ENCODE results near the gene NEK4.
"Not testable (repeated sequence)": the region's sequence is repeated elsewhere in the genome, so short reads cannot be mapped to it uniquely, and the experiment has no call there.

NEK4 gene

DNA sequence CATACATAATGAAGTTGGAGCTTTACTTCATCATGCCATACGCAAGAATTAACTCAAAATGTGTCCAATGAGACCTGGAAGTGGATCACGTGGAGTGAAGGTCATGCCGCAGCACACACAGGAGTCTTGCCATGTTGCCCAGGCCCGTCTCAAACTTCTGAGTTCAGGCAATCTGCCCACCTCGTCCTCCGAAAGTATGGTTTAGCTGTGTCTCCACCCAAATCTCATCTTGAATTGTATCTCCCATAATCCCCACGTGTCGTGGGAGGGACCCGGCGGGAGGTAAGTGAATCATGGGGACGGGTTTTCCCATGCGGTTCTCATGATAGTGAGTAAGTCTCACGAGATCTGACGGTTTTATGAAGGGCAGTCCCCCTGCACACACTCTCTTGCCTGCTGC lies 39.1 kb downstream of the NEK4 start:
- DNase-seq, result no peak
- no peak for ATAC-seq

- ATAC-seq, result no peak
- DNase-seq, result no peak
These were observed 40.1 kb downstream of the NEK4 start for GRCh38 chr3:52730681-52731080.

DNA sequence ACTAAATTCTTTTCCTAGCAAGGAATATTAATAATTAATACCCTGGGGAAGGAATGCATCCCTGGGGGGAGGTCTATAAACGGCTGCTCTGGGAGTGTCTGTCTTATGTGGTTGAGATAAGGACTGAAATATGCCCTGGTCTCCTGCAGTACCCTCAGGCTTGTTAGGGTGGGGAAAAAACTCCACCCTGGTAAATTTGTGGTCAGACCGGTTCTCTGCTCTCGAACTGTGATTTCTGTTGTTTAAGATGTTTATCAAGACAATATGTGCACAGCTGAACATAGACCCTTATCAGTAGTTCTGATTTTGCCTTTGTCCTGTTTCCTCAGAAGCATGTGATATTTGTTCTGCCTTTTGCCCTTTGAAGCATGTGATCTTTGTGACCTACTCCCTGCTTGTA lies 42.0 kb downstream of the NEK4 start:
- ATAC-seq, DNase-seq: not testable (repeated sequence)

DNA sequence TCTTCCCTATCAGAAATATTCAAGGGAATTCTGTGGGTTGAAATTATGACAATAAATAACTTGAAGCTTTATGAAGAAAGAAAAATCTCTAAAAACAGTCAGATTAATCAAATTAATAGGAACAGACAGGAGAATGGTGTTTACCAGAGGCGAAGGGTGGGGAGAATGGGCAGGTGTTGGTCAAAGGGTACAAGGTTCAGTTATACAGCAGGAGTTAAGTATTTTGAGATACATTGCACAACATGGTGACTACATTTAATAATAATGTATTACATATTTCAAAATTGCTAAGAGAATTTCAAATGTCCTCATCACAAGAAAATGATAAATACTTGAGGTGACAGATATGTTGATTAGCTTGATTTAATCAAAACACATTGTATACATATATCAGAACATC lies 46.2 kb downstream of the NEK4 start:
- ATAC-seq (no peak), DNase-seq (no peak)

DNA sequence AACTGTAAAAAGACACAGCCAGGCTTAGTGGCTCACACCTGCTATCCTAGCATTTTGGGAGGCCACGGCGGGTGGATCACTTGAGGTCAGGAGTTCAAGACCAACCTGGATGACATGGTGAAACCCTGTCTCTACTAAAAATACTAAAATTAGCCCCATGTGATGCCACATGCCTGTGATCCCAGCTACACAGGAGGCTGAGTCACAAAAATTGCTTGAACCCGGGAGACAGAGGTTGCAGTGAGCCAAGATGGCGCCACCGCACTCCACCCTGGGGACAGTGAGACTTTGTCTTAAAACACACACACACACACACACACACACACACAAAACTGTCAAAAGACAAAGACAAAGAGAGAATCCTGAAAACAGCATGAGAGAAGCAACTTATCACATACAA lies 46.8 kb downstream of the NEK4 start:
- DNase-seq (no peak), ATAC-seq (no peak)

- ATAC-seq, result no peak
These were observed 48.2 kb downstream of the NEK4 start for GRCh38 chr3:52722491-52722890.

GRCh38 chr3:52721730-52722008 lies 49.1 kb downstream of the NEK4 start:
- ATAC-seq (peak; percentile 63), DNase-seq (no peak)

More at GRCh38 chr3:52722491-52722890, 48.2 kb downstream of the NEK4 start:
- DNase-seq, result no peak

DNA sequence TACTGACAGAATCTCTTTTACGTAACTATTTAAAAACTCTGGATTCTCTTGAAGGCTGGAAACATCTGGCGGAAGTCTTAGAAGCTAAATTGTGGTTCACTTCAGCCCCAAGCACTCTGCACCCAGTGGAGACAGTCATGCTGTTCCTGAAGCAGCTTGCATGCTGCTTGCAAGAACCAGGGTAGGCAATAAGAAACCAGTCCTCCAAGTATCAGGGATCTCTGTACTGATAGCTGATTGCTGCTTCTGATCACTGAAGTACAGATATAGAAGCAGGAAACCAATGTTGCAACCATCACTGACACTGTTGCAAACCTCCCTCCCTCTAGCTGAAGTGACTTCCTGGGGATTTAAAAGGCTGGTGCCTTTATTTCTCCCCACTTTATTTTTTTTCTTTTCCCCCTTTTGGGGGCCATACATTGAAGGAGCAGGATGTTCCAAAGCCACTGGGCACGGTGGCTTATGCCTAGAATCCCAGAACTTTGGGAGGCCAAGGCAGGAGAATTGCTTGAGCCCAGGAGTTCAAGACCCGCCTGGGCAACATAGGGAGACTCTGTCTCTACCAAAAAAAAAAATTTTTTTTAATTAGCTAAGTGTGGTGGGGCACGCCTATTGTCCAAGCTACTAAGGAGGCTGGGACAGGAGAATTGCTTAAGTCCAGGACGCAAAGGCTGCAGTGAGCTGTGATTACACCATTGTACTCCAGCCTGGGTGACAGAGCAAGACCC lies 49.6 kb downstream of the NEK4 start:
- ATAC-seq (no peak), DNase-seq (no peak)

GRCh38 chr3:52719618-52720017 lies 51.1 kb downstream of the NEK4 start:
- ATAC-seq (no peak), DNase-seq (no peak)

GRCh38 chr3:52715714-52716305 lies 54.9 kb downstream of the NEK4 start:
- ATAC-seq, result no peak
- no peak for DNase-seq

- DNase-seq, result no peak
- peak; percentile 40 for ATAC-seq
These were observed 56.1 kb downstream of the NEK4 start for GRCh38 chr3:52714335-52715302.

DNA sequence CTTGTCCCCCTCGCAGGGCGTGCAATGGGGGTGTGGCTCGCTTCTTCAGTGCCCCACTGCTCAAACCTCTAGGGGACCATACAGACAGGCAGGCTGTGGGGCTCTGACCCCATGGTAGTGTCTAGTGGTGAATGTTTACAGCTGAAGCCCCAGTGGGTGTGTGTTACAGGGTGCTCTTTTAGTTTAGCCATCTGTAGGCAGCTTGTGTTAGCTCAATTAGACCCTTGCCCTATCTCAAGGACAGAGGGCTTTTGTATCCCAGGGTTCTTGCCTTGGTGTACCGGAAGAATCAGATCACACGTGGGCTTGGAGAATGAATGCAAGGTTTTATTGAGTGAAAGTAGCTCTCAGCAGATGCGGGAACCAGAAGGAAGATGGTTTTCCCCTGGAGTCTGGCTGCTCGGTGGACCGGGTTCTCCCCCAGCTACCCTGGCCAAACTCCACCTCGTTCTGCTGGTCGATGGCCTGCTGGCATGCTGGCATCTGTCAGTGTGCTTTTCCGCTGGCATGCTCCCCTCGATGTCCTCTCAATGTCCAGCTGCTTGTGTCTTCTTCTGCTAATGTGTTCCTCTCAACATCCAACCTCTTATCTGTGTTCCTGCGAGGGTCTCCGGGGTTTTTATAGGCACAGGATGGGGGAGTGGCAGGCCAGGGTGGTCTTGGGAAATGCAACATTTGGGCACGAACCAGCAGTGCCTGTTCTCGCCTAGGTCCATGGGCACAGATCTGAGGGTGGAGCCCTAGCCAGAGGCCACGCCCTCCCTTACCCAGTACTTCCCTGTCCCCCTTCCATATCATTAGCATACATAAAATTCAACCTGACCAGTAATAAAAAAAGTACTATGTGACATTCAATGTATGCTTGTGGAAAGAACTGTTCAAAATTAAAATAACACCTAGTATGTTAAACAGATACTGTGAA lies 58.2 kb downstream of the NEK4 start:
- no peak for DNase-seq
- ATAC-seq, result no peak

GRCh38 chr3:52710512-52710911 lies 60.2 kb downstream of the NEK4 start:
- no peak for ATAC-seq
- DNase-seq, result no peak

- no peak for ATAC-seq
These were observed 63.2 kb downstream of the NEK4 start for GRCh38 chr3:52707585-52707984.

GRCh38 chr3:52705688-52706686 lies 64.8 kb downstream of the NEK4 start, which contains the start of the genes GLT8D1 and SPCS1:
GLT8D1 (minus strand) TSS chr3:52705791; CDS start chr3:52700460, 5,331 bp downstream.
SPCS1 (plus strand) TSS chr3:52706106; CDS start chr3:52706247, 141 bp downstream.
- DNase-seq, result peak; percentile 88
- peak; percentile 93 for ATAC-seq

More at GRCh38 chr3:52707585-52707984, 63.2 kb downstream of the NEK4 start:
- DNase-seq, result no peak

GRCh38 chr3:52705438-52705687 lies 65.4 kb downstream of the NEK4 start:
- DNase-seq (no peak), ATAC-seq (no peak)

DNA sequence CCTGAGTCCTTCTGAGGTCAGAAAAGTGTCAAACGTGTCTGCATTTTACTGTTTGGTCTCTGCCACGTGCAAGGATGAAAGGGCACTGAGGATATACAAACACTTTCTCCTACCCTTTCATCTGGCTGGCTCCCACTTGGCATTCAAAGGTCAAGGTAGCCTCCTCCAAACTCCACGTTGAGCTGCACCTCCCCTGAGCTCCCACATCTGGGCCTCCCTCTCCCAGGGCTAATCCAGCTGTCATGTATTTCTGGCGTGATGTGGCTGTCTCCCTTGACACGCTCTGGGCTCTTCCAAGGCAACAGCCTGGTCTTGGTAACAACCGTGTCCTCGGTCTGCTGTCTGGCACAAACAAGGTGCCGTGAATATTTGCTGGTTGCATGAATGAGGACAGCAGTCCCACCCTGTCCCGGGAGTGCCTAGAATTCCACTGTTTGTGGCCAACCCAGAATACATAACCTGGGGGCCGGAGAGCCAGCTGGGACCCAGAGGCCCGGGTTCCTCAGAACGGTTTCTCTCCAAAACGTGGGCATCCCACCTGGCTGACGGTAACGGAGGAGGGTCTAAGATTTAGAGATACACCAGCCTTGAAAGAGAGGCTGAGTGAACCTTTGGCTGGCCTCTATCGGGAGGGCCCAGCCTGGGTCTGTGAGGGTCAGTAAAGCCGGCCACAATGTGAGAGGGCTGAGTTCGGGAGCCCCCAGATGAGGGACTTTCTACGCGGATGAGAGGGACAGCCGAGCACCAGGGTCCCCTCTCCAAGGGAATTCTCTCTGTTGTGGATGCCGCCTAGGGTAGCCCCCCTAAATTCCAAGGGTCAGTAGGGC lies 65.9 kb downstream of the NEK4 start:
- ATAC-seq (peak; percentile 28), DNase-seq (peak; percentile 44)

DNA sequence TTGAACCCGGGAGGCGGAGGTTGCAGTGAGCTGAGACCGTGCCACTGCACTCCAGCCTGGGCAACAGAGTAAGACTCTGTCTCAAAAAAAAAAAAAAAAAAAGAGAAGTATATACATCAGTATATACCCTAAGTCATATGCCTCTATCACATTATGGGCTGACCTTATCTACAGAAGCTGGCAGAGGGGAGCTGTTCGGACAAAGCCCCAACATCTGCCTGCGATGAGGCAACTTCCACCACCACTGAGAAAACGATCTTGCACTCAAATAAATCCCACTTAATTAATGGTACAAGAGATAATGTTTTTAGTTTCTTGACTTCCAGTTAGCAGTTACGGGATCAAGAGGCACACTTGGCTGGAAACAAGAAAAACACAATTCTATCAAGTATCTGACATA lies 67.4 kb downstream of the NEK4 start:
- no peak for DNase-seq
- ATAC-seq, result no peak

DNA sequence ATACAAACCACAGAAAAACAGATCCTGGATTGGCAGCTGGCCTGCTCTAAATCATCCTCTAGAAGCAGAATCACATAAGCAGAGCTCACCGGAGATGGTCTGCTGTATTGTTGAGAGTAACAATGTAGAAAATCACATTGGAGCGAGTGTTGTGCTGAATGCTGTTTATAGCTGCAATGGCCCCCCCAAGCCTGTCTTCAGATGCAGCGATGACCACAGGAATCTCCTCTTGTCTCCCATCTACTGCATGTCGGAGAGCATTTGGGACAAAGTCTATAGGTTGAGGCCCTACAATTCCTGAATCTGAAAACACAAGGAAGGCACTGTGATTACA lies 73.1 kb downstream of the NEK4 start:
- ATAC-seq, result no peak
- no peak for DNase-seq
